GM18502 (cell line): ENCODE data around the gene TAS1R1.

Source experiments
- ATAC-seq: cut with Tn5 transposase; IDR thresholded peaks from one replicate; pipeline ENCODE4 v1.9.1; 2021; ENCODE audit warnings: mild to moderate bottlenecking; ENCODE audit not compliant: unreplicated experiment, poor library complexity

Gene TAS1R1

GRCh38 chr1:6601923-6602668 is 47.0 kb downstream of the TAS1R1 start:
- peak; percentile 5 for ATAC-seq

GRCh38 chr1:6602669-6603237 is 47.6 kb downstream of the TAS1R1 start, which contains the start of gene KLHL21:
KLHL21 (minus strand) TSS chr1:6602869; CDS start chr1:6602817, 52 bp downstream.
- peak; percentile 60 for ATAC-seq

GRCh38 chr1:6603238-6603914 is 48.3 kb downstream of the TAS1R1 start:
- peak; percentile 31 for ATAC-seq

GRCh38 chr1:6603915-6604558 is 48.9 kb downstream of the TAS1R1 start:
- ATAC-seq: no peak

- ATAC-seq: peak; percentile 40
These were observed 57.7 kb downstream of the TAS1R1 start for GRCh38 chr1:6612641-6613360.

- peak; percentile 92 for ATAC-seq
These were observed 58.4 kb downstream of the TAS1R1 start, which contains the start of gene PHF13 for GRCh38 chr1:6613361-6614018. PHF13 (plus strand) TSS chr1:6613731; CDS start chr1:6614067, 336 bp downstream.

- no peak for ATAC-seq
These were observed 59.2 kb downstream of the TAS1R1 start for GRCh38 chr1:6614019-6614928.

GRCh38 chr1:6614929-6615785 is 60.0 kb downstream of the TAS1R1 start:
- ATAC-seq: no peak

- no peak for ATAC-seq
These were observed 63.9 kb downstream of the TAS1R1 start for GRCh38 chr1:6619045-6619444.

- no peak for ATAC-seq
These were observed 66.6 kb downstream of the TAS1R1 start for GRCh38 chr1:6621429-6622391.

- no peak for ATAC-seq
These were observed 67.5 kb downstream of the TAS1R1 start for GRCh38 chr1:6622396-6623152.

GRCh38 chr1:6623269-6623965 is 68.3 kb downstream of the TAS1R1 start:
- ATAC-seq: no peak

- ATAC-seq: peak; percentile 81
These were observed 69.8 kb downstream of the TAS1R1 start, which contains the start of gene THAP3 for GRCh38 chr1:6624710-6625583. THAP3 (plus strand) TSS chr1:6624868; CDS start chr1:6625219, 351 bp downstream.

- no peak for ATAC-seq
These were observed 70.6 kb downstream of the TAS1R1 start for GRCh38 chr1:6625584-6626149.
